Activated CD4-positive, alpha-beta T cell treated with anti-CD3 and anti-CD28 coated beads for 4 hours (primary cell): ENCODE measurements around the gene SP5.
"Not testable (repeated sequence)": the region's sequence is repeated elsewhere in the genome, so short reads cannot be mapped to it uniquely, and the experiment has no call there.

ENCODE experiments used
- DNase-seq, 2 donors: peaks; one replicate each; pipeline ENCODE4 v3.0.0-alpha.2; 2020

SP5 gene

GRCh38 chr2:170715062-170715931, at the start of gene SP5:
SP5 (plus strand) TSS chr2:170715337; CDS start chr2:170715513, 176 bp downstream.
- peak; percentile 22 to 26 for DNase-seq

GRCh38 chr2:170665743-170666142, 49.4 kb upstream of the SP5 start:
- no peak for DNase-seq

- DNase-seq: no peak
Measured at GRCh38 chr2:170669909-170670308, 45.2 kb upstream of the SP5 start.

- DNase-seq: no peak
Measured at GRCh38 chr2:170670651-170671050, 44.5 kb upstream of the SP5 start.

GRCh38 chr2:170671079-170671478, 44.1 kb upstream of the SP5 start:
- no peak for DNase-seq

GRCh38 chr2:170674282-170674681, 40.9 kb upstream of the SP5 start:
- not testable (repeated sequence) for DNase-seq

GRCh38 chr2:170675701-170676100, 39.4 kb upstream of the SP5 start:
- DNase-seq: no peak

- DNase-seq: no peak
Measured at GRCh38 chr2:170679607-170680079, 35.5 kb upstream of the SP5 start.

GRCh38 chr2:170680172-170680941, 34.8 kb upstream of the SP5 start:
- no peak for DNase-seq

- DNase-seq: no peak
Measured at GRCh38 chr2:170681311-170681710, 33.8 kb upstream of the SP5 start.

GRCh38 chr2:170685591-170685990, 29.5 kb upstream of the SP5 start:
- DNase-seq: no peak

- DNase-seq: no peak
Measured at GRCh38 chr2:170689481-170689880, 25.7 kb upstream of the SP5 start.

GRCh38 chr2:170690640-170691039, 24.5 kb upstream of the SP5 start:
- DNase-seq: no peak

- no peak for DNase-seq
Measured at GRCh38 chr2:170694316-170694715, 20.8 kb upstream of the SP5 start.

- no peak for DNase-seq
Measured at GRCh38 chr2:170695521-170696410, 19.4 kb upstream of the SP5 start.

GRCh38 chr2:170696948-170697347, 18.2 kb upstream of the SP5 start:
- DNase-seq: no peak

GRCh38 chr2:170701011-170701410, 14.1 kb upstream of the SP5 start:
- DNase-seq: no peak

GRCh38 chr2:170703776-170704476, 11.2 kb upstream of the SP5 start:
- DNase-seq: no peak

GRCh38 chr2:170707821-170708795, 7.0 kb upstream of the SP5 start:
- no peak for DNase-seq

- no peak for DNase-seq
Measured at GRCh38 chr2:170710609-170710979, 4.5 kb upstream of the SP5 start.

- no peak for DNase-seq
Measured at GRCh38 chr2:170711196-170711773, 3.9 kb upstream of the SP5 start.
